Psoas muscle (tissue), 8 donors: Measurements from ENCODE around the gene IL6ST. TPM values are rescaled to one million over a fixed set of nuclear protein-coding genes. Genes with fewer than 3 reads are reported as not detected.

Experiments used
- ATAC-seq, 4 donors: fragments of 200-7000 bp; cut with Tn5 transposase; one replicate each; pipeline ENCODE4 v1.9.1; 2020; ENCODE audit warnings: moderate library complexity in 3 of 4, mild to moderate bottlenecking in 2 of 4
- DNase-seq, 2 donors: peaks; one replicate each; pipeline ENCODE4 v3.0.0-alpha.2; 2020
- H3K27ac ChIP-seq: fragments of 200-600 bp; one replicate; pipeline ENCODE4 v1.8.0; 2022
- H3K27me3 ChIP-seq, 3 donors: fragments of 200-600 bp in 1 of 3; one replicate each; pipeline versions ENCODE4 v1.6.1 to v1.8.0; 2013 to 2022; ENCODE audit warnings: low read length in 2 of 3, mild to moderate bottlenecking in 2 of 3, moderate library complexity in 1 of 3; ENCODE audit not compliant: insufficient read depth in 3 of 3
- H3K36me3 ChIP-seq, 2 donors: fragments of 200-600 bp in 1 of 2; one replicate each; pipeline versions ENCODE4 v1.6.1 to v1.8.0; 2013 to 2022; ENCODE audit warnings: low read depth in 1 of 2, mild to moderate bottlenecking in 1 of 2, moderate library complexity in 1 of 2; ENCODE audit not compliant: insufficient read depth in 1 of 2
- H3K4me1 ChIP-seq: fragments of 200-600 bp; one replicate; pipeline ENCODE4 v1.8.0; 2022
- H3K4me3 ChIP-seq: fragments of 200-600 bp; one replicate; pipeline ENCODE4 v1.8.0; 2022; ENCODE audit warnings: mild to moderate bottlenecking
- H3K9me3 ChIP-seq: fragments of 200-600 bp; one replicate; pipeline ENCODE4 v1.8.0; 2022
- CTCF ChIP-seq: fragments of 200-600 bp; IDR thresholded peaks from one replicate; pipeline ENCODE4 v1.8.0; 2022; ENCODE audit warnings: antibody characterized with exemption
- WGBS, 3 donors: extraction: QIAGEN DNeasy Blood & Tissue Kit; methylation state at CpG; one replicate each; pipeline versions ENCODE4 v1.1.6 to v1.1.7; 2013; 5-methylcytosine and 5-hydroxymethylcytosine counted together
- intact Hi-C, 2 donors: fragments of 100-400 bp; cut with DNase I; formaldehyde crosslinking; loops; one replicate each; pipeline versions ENCODE4 v1.11.0 to v1.14.2; 2022
- polyA plus RNA-seq, 3 donors: library from polyadenylated mRNA; stranded (reverse); fragments of 200-250 nt; gene quantifications; one replicate each; pipeline ENCODE4 v1.2.3, GENCODE V29; 2013
- total RNA-seq, 4 donors: library from RNA; stranded (reverse); fragmentation: NEBNext Ultra II Directional in 2 of 4; extraction: Animal tissue kit (Norgen Biotek cat#: 25700) in 2 of 4; gene quantifications; one replicate each; pipeline versions ENCODE4 v1.2.1 to v1.2.4, GENCODE V29; 2021 to 2023
- donor health status: healthy with polysubstance abuse.
- donor health status: DM: no; HTN: no; CAD: no; lungs with moderate emphysema.
- donor health status: Bipolar disorder and iron deficiency.
- donor health status: healthy.
- donor health status: DM: yes; HTN: yes; CAD: no.
- donor health status: DM: no; HTN: no; CAD: no.
- donor health status: DM: no; HTN: no; CAD: no.
- donor health status: DM: yes; HTN: yes; CAD: no.

IL6ST gene
- total and polyA plus RNA-seq, 7 donors, result 38.6 to 255 (median 143) TPM

GRCh38 chr5:55920784-55921183 lies 74.0 kb downstream of the IL6ST start:
- Histone ChIP-seq H3K9me3 (no peaks in the 10 kb centered on the region), H3K27ac (no peak overlapping the region), H3K27me3 (peaks cover 0 to 2% (median 0%) of the 10 kb centered on the region in 3 donors), H3K4me1 (no peaks in the 10 kb centered on the region), H3K4me3 (no peak overlapping the region), H3K36me3 (no peaks in the 10 kb centered on the region)
- intact Hi-C loops, result no loop called here
- DNase-seq, result no peak
- 67 to 88% (median 70%) methylated on average over 5 of the region's 5 CpGs for WGBS, 3 donors
- no peak for TF ChIP-seq CTCF
- ATAC-seq, result no peak

DNA sequence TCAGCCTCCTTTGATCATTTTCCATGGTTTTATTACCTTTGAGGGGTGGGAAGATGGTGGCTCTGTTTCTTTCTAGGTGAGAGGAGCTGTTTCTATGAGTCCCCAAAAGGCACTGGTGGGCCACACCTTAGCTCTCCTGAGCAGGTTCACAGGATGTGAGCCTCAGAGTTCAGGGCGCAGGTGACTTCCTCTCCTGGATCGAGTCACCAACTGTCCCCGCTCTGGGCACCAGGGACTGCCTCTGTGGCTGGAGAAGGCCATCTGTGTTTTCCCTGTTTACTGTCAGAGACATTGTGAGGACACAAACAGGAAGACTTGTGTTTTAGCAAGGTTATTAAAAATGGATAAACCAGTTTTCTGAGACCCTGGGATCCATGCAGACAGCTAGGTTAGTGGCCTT lies 75.1 kb downstream of the IL6ST start:
- Histone ChIP-seq H3K4me1 (no peaks in the 10 kb centered on the region), H3K4me3 (no peak overlapping the region), H3K36me3 (no peaks in the 10 kb centered on the region), H3K27me3 (no peaks in the 10 kb centered on the region), H3K9me3 (no peaks in the 10 kb centered on the region), H3K27ac (no peak overlapping the region)
- whole genome bisulfite sequencing, 3 donors, result 83 to 87% (median 85%) methylated on average over 3 of the region's 3 CpGs
- no peak for TF ChIP-seq CTCF
- no peak for DNase-seq
- intact Hi-C loops, result no loop called here
- ATAC-seq, result no peak

DNA sequence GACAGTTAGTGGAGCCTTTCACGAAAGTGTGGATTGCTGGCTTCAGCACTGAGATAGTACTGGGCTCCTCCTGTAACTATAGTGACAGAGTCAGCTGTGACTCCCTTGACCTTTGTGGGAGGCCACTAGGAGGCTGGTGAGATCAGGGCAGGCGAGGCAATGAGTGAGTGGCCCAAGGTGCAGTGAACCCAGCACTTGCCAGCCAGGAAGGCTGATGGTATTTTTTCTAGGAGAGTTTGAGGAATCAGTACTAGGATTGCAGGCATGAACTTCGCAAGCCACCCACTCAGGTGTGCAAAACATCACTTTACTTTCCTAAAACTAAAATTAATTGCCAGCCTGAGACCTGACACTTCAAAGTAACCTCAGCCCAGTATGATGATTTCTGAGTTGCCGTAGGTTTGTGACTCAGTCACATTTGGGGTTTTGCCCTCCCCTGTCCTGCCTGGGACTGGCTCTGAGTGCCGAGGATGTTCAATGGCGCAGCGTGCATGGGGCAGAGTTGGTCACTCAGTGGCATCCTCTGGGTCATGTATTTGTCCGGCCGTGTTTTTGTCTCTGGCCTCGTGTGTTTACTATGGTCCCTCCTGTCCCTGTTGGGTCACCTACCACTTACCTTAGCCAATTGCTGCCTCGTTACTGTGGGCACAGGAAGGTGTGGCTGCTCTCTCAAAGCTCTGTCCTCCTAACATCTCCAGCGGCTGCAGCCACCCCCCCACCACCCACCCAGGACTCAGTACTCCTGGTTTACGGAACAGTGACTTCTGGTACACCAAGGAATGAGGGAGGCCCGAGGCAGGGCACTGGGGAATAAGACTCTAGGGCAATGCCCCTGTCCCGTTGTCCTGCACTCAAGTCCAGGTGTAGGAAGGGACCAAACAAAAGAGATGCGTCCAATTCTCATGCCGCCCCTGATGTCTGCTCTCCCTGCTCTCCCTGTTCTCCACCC lies 76.4 kb downstream of the IL6ST start:
- WGBS, 3 donors, result 86 to 87% (median 86%) methylated on average over 17 of the region's 17 CpGs
- no peaks in the 10 kb centered on the region for H3K9me3 ChIP-seq
- no peaks in the 10 kb centered on the region for H3K4me1 ChIP-seq
- no peaks in the 10 kb centered on the region for H3K36me3 ChIP-seq
- intact Hi-C loops, result no loop called here
- ATAC-seq (peak in 2 of 4 donors; percentile 38 to 44), DNase-seq (no peak)
- no peak overlapping the region for H3K27ac ChIP-seq
- H3K27me3 ChIP-seq, result no peaks in the 10 kb centered on the region
- no peak for TF ChIP-seq CTCF
- no peak overlapping the region for H3K4me3 ChIP-seq

DNA sequence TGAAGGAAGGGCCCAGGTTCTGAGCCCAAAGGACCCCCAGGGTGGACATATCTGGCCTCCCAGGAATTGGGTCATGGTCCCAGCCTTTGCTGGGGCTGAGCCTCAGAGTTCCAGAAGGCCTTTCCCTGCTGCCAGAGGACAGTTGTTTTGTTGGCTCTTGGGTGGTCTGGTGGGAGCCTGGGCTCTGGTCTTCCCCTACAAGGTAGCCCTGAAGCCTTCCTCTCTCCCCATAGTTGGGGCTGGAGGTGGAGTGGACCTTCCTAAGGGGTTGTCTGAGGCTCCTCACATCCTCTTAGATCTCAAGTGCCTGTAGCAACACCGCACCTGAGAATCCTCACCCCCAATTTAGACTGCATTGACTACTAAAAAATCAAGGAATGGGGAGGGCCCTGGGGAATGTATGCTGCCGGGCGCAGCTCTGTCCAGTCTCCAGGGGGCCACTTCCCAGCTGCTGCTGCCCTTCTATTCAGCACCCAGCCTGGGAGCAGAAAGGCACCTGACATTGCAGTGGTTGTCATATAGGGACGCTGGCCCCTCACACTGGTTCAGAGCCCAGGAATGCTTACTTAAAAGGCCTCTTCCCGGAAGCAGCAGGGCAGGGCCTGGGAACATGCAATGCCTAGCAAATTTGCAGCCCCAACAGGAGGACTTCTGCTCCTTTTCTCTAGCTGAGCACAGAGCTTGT lies 77.2 kb downstream of the IL6ST start:
- Histone ChIP-seq H3K36me3 (no peaks in the 10 kb centered on the region), H3K4me1 (no peaks in the 10 kb centered on the region), H3K4me3 (no peak overlapping the region), H3K9me3 (no peaks in the 10 kb centered on the region), H3K27me3 (no peaks in the 10 kb centered on the region), H3K27ac (no peak overlapping the region)
- TF ChIP-seq CTCF, result no peak
- ATAC-seq (no peak), DNase-seq (no peak)
- intact Hi-C loops, result no loop called here
- 71 to 75% (median 75%) methylated on average over 5 of the region's 5 CpGs for WGBS, 3 donors
